Neural cell (in vitro differentiated cells): Measurements from ENCODE around the gene ATP5PD. TPM values are rescaled to one million over a fixed set of nuclear protein-coding genes. Genes with fewer than 3 reads are reported as not detected.

ENCODE experiments used
- H2AFZ ChIP-seq: fragments of 200-600, 300-800 bp; sonication (generic), shearing (Covaris generic); 2 replicates; pipeline ENCODE4 v1.6.0; 2014; ENCODE audit warnings: low read depth, mild to moderate bottlenecking, antibody characterized with exemption, low read length, moderate library complexity
- H3F3A ChIP-seq: fragments of 200-600 bp; shearing (Covaris generic); 2 replicates; pipeline ENCODE4 v1.6.1; 2016; ENCODE audit warnings: mild to moderate bottlenecking, moderate library complexity, mixed read lengths, antibody characterized with exemption, low read length; ENCODE audit not compliant: insufficient read depth, poor library complexity, severe bottlenecking
- H3K27ac ChIP-seq: fragments of 200-600, 300-800 bp; sonication (generic), shearing (Covaris generic); 2 replicates; pipeline ENCODE4 v1.5.1; 2014; ENCODE audit warnings: mild to moderate bottlenecking, low read length, moderate library complexity
- H3K27me3 ChIP-seq: fragments of 300-800, 200-600 bp; sonication (generic), shearing (Covaris generic); 2 replicates; pipeline ENCODE4 v1.6.0; 2014; ENCODE audit warnings: mild to moderate bottlenecking, low read depth, low read length, moderate library complexity; ENCODE audit not compliant: insufficient read depth
- H3K36me3 ChIP-seq: fragments of 300-800, 200-600 bp; sonication (generic), shearing (Covaris generic); 2 replicates; pipeline ENCODE4 v1.5.1; 2014; ENCODE audit warnings: mild to moderate bottlenecking, antibody characterized with exemption, low read length, moderate library complexity; ENCODE audit not compliant: insufficient read depth
- H3K4me2 ChIP-seq: fragments of 300-800, 200-600 bp; sonication (generic), shearing (Covaris generic); 2 replicates; pipeline ENCODE4 v1.6.0; 2014; ENCODE audit warnings: mild to moderate bottlenecking, low read length
- H3K4me3 ChIP-seq: fragments of 300-800, 200-600 bp; sonication (generic), shearing (Covaris generic); 2 replicates; pipeline ENCODE4 v1.5.1; 2014; ENCODE audit warnings: mild to moderate bottlenecking, low read length, moderate library complexity
- H3K79me2 ChIP-seq: fragments of 200-600 bp; shearing (Covaris generic); replicated peaks from 2 replicates; pipeline ENCODE4 v1.6.0; 2014; ENCODE audit warnings: mild to moderate bottlenecking, low read length, moderate library complexity; ENCODE audit not compliant: insufficient read depth
- H3K9ac ChIP-seq: fragments of 300-800, 200-600 bp; sonication (generic), shearing (Covaris generic); 2 replicates; pipeline ENCODE4 v1.6.1; 2016; ENCODE audit warnings: mild to moderate bottlenecking, low read length, mixed read lengths
- H3K9me2 ChIP-seq: fragments of 200-600 bp; shearing (Covaris generic); 2 replicates; pipeline ENCODE4 v1.6.1; 2016; ENCODE audit warnings: mild to moderate bottlenecking, low read length, mixed read lengths; ENCODE audit not compliant: insufficient read depth
- H3K9me3 ChIP-seq: fragments of 200-600, 300-800 bp; sonication (generic), shearing (Covaris generic); 2 replicates; pipeline ENCODE4 v1.6.1; 2016; ENCODE audit warnings: mild to moderate bottlenecking, mixed run types, low read length, moderate library complexity, mixed read lengths
- H4K20me1 ChIP-seq: fragments of 200-600 bp; shearing (Covaris generic); 2 replicates; pipeline ENCODE4 v1.6.1; 2016; ENCODE audit warnings: mild to moderate bottlenecking, mixed run types; ENCODE audit not compliant: insufficient read depth
- CTCF ChIP-seq: fragments of 450-650 bp; IDR thresholded peaks from 2 replicates; pipeline ENCODE4 v1.5.1; 2014; ENCODE audit warnings: antibody characterized with exemption, mild to moderate bottlenecking, moderate library complexity; ENCODE audit not compliant: poor library complexity, severe bottlenecking
- EP300 ChIP-seq: fragments of 450-650 bp; conservative IDR thresholded peaks from 2 replicates; pipeline ENCODE4 v1.6.1; 2014; ENCODE audit warnings: antibody characterized with exemption, mild to moderate bottlenecking, moderate library complexity; ENCODE audit not compliant: poor library complexity, severe bottlenecking
- EZH2 ChIP-seq: fragments of 200-600, 300-800 bp; shearing (Covaris generic), sonication (generic); IDR thresholded peaks from 2 replicates; pipeline ENCODE4 v1.6.1; 2014; ENCODE audit warnings: antibody characterized with exemption, low read length, borderline replicate concordance, mild to moderate bottlenecking; ENCODE audit not compliant: insufficient read depth, poor library complexity, severe bottlenecking
- MXI1 ChIP-seq: fragments of 450-650 bp; conservative IDR thresholded peaks from 2 replicates; pipeline ENCODE4 v1.6.1; 2014; ENCODE audit warnings: antibody characterized with exemption, mild to moderate bottlenecking; ENCODE audit not compliant: poor library complexity, severe bottlenecking
- POLR2AphosphoS5 ChIP-seq: IDR thresholded peaks from 2 replicates; pipeline ENCODE4 v1.6.1; 2012
- RAD21 ChIP-seq: fragments of 450-650 bp; conservative IDR thresholded peaks from 2 replicates; pipeline ENCODE4 v1.6.1; 2014; ENCODE audit warnings: antibody characterized with exemption, mild to moderate bottlenecking, moderate library complexity
- REST ChIP-seq: IDR thresholded peaks from 2 replicates; pipeline ENCODE4 v1.6.1; 2012; ENCODE audit warnings: borderline replicate concordance
- SMC3 ChIP-seq: fragments of 450-650 bp; conservative IDR thresholded peaks from 2 replicates; pipeline ENCODE4 v1.6.1; 2014; ENCODE audit warnings: antibody characterized with exemption, mild to moderate bottlenecking, moderate library complexity; ENCODE audit not compliant: poor library complexity
- TAF1 ChIP-seq: IDR thresholded peaks from 2 replicates; pipeline ENCODE4 v1.6.1; 2012; ENCODE audit warnings: low read depth
- polyA plus RNA-seq: library from polyadenylated mRNA; depleted of rRNA; stranded (reverse); fragments of >200 nt; gene quantifications from 2 replicates; pipeline ENCODE4 v1.2.3, GENCODE V29; 2014

The ATP5PD gene
- polyA plus RNA-seq, 1 donor from 2014 or later, result 517 TPM

- Histone ChIP-seq H3K4me3 (no peak overlapping the region), H3K36me3 (no peaks in the 10 kb centered on the region), H3F3A (no peaks in the 10 kb centered on the region), H3K9me3 (no peaks in the 10 kb centered on the region), H3K27me3 (peaks cover 14% of the 10 kb centered on the region), H3K4me2 (no peak overlapping the region), H2AFZ (no peak overlapping the region), H3K27ac (no peak overlapping the region), H3K9me2 (no peaks in the 10 kb centered on the region), H3K9ac (no peak overlapping the region), H4K20me1 (no peaks in the 10 kb centered on the region), H3K79me2 (no peaks in the 10 kb centered on the region)
- TF ChIP-seq EP300 (no peak), RAD21 (no peak), CTCF (no peak), EZH2 (no peak)
Observed at GRCh38 chr17:75091855-75092327, 45.1 kb upstream of the ATP5PD start.

- H3K27me3 ChIP-seq, result peaks cover 14% of the 10 kb centered on the region
- no peaks in the 10 kb centered on the region for H3K36me3 ChIP-seq
- no peak overlapping the region for H2AFZ ChIP-seq
- H3K4me3 ChIP-seq, result no peak overlapping the region
- H3K9ac ChIP-seq, result no peak overlapping the region
- H3K9me2 ChIP-seq, result no peaks in the 10 kb centered on the region
- no peaks in the 10 kb centered on the region for H3K79me2 ChIP-seq
- no peak overlapping the region for H3K4me2 ChIP-seq
- H3K27ac ChIP-seq, result no peak overlapping the region
- no peaks in the 10 kb centered on the region for H3F3A ChIP-seq
- no peaks in the 10 kb centered on the region for H3K9me3 ChIP-seq
- TF ChIP-seq RAD21 (no peak), MXI1 (no peak), SMC3 (no peak), EP300 (no peak), CTCF (no peak), EZH2 (no peak), REST (no peak), POLR2AphosphoS5 (no peak), TAF1 (no peak)
- no peaks in the 10 kb centered on the region for H4K20me1 ChIP-seq
Observed at GRCh38 chr17:75090871-75091854, 44.4 kb upstream of the ATP5PD start.
